ENCODE data around the gene PDXP. TPM values are rescaled to one million over a fixed set of nuclear protein-coding genes. Genes with fewer than 3 reads are reported as not detected.

Gene PDXP
- total RNA-seq, 4 donors from 2014 or later = 2.3 to 4.1 (median 2.9) TPM

GRCh38 chr22:37709445-37709765, 50.9 kb downstream of the PDXP start:
- Histone ChIP-seq H3K27ac (no peak overlapping the region), H3K9me3 (no peaks in the 10 kb centered on the region), H3K4me3 (no peak overlapping the region), H3K4me1 (peaks cover 0 to 14% (median 0%) of the 10 kb centered on the region in 3 donors), H3K36me3 (no peaks in the 10 kb centered on the region), H3K27me3 (no peaks in the 10 kb centered on the region)
- 60 to 80% methylated on average over 1 of the region's 15 CpGs for WGBS, 2 donors
- TF ChIP-seq POLR2A (IDR thresholded peaks at IDR 0.05) = no peak
- TF ChIP-seq CTCF (IDR thresholded peaks at IDR 0.05) = no peak
- intact Hi-C loops (cut with DNase I) = no loop called here
- DNase-seq = no peak

- Histone ChIP-seq H3K27me3 (no peaks in the 10 kb centered on the region), H3K36me3 (peaks cover 0 to 4% (median 0%) of the 10 kb centered on the region in 3 donors), H3K9me3 (no peaks in the 10 kb centered on the region), H3K27ac (no peak overlapping the region), H3K4me3 (no peak overlapping the region), H3K4me1 (peaks cover 0 to 14% (median 0%) of the 10 kb centered on the region in 3 donors)
- WGBS, 2 donors = 38% methylated on average over 1 of the region's 3 CpGs; no CpG with 5 or more reads in 1 of the 2 donors
- intact Hi-C loops (cut with DNase I) = no loop called here
- no peak for TF ChIP-seq CTCF (IDR thresholded peaks at IDR 0.05)
- TF ChIP-seq POLR2A (IDR thresholded peaks at IDR 0.05) = no peak
- no peak for DNase-seq
Observed at GRCh38 chr22:37710675-37711074, 52.2 kb downstream of the PDXP start.

- TF ChIP-seq CTCF (IDR thresholded peaks at IDR 0.05) (no peak), POLR2A (IDR thresholded peaks at IDR 0.05) (no peak)
- Histone ChIP-seq H3K4me3 (no peak overlapping the region), H3K4me1 (peaks cover 0 to 16% (median 0%) of the 10 kb centered on the region in 3 donors), H3K27ac (no peak overlapping the region), H3K36me3 (peaks cover 0 to 4% (median 0%) of the 10 kb centered on the region in 3 donors), H3K9me3 (no peaks in the 10 kb centered on the region), H3K27me3 (no peaks in the 10 kb centered on the region)
- WGBS, 2 donors = 84% methylated on average over 7 to 10 of the region's 10 CpGs
- intact Hi-C loops (cut with DNase I) = no loop called here
- DNase-seq = no peak
Observed at GRCh38 chr22:37711490-37711889, 53.0 kb downstream of the PDXP start.

- intact Hi-C loops (cut with DNase I) = no loop called here
- Histone ChIP-seq H3K4me3 (no peak overlapping the region), H3K27me3 (no peaks in the 10 kb centered on the region), H3K36me3 (peaks cover 0 to 4% (median 0%) of the 10 kb centered on the region in 3 donors), H3K27ac (no peak overlapping the region), H3K4me1 (peaks cover 0 to 19% (median 0%) of the 10 kb centered on the region in 3 donors), H3K9me3 (no peaks in the 10 kb centered on the region)
- 89 to 93% methylated on average over 7 of the region's 7 CpGs for WGBS, 2 donors
- TF ChIP-seq CTCF (IDR thresholded peaks at IDR 0.05) = no peak
- no peak for TF ChIP-seq POLR2A (IDR thresholded peaks at IDR 0.05)
- no peak for DNase-seq
Observed at GRCh38 chr22:37713761-37714160, 55.2 kb downstream of the PDXP start.

GRCh38 chr22:37714634-37715033, 56.1 kb downstream of the PDXP start:
- DNase-seq = no peak
- Histone ChIP-seq H3K4me1 (peaks cover 0 to 16% (median 0%) of the 10 kb centered on the region in 3 donors), H3K4me3 (no peak overlapping the region), H3K27me3 (no peaks in the 10 kb centered on the region), H3K36me3 (peaks cover 0 to 4% (median 0%) of the 10 kb centered on the region in 3 donors), H3K9me3 (no peaks in the 10 kb centered on the region), H3K27ac (no peak overlapping the region)
- TF ChIP-seq POLR2A (IDR thresholded peaks at IDR 0.05) (no peak), CTCF (IDR thresholded peaks at IDR 0.05) (no peak)
- intact Hi-C loops (cut with DNase I) = no loop called here
- WGBS, 2 donors = 83 to 89% methylated on average over 2 of the region's 2 CpGs

Measured in esophagus squamous epithelium (tissue), 5 donors.